GM04503 (cell line): ENCODE results near the gene ETNK2.
"Not testable (repeated sequence)": the region's sequence is repeated elsewhere in the genome, so short reads cannot be mapped to it uniquely, and the experiment has no call there.

Experiments used
- DNase-seq: peaks from one replicate; pipeline ENCODE4 v3.0.0-alpha.2; 2012; ENCODE audit warnings: low read depth

The ETNK2 gene

DNA sequence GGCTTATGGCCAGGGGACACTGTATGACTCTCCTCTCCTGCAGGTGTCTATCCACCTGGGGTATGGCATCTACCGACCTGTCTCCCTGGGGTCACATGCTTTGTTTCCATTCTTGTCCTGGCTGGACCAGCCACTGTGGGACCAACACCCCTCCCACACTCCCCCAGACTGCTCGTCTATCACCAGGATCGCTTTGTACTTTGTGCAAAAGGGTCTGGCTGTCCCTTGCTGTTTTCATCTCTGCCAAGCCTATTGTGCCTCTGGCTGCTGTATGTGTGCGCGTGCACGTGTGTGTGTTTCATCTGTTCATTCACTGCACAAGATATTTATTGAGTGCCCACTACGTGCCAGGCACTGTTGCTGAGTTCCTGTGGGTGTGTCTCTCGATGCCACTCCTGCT is 25.5 kb downstream of the ETNK2 start:
- DNase-seq: no peak

GRCh38 chr1:204125759-204126351 is 26.0 kb downstream of the ETNK2 start:
- DNase-seq: no peak

DNA sequence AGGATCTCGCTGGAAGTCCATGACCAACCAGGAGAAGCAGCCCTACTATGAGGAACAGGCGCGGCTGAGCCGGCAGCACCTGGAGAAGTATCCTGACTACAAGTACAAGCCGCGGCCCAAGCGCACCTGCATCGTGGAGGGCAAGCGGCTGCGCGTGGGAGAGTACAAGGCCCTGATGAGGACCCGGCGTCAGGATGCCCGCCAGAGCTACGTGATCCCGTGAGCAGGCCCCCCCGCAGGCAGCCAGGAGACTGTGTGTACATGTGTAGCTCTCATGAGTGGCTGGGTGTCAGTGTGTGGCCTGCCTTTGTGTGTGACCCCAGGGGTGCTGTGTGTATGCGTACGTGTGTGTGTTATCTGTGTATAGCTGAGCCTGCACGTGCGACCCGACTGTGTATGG is 27.2 kb downstream of the ETNK2 start:
- no peak for DNase-seq

DNA sequence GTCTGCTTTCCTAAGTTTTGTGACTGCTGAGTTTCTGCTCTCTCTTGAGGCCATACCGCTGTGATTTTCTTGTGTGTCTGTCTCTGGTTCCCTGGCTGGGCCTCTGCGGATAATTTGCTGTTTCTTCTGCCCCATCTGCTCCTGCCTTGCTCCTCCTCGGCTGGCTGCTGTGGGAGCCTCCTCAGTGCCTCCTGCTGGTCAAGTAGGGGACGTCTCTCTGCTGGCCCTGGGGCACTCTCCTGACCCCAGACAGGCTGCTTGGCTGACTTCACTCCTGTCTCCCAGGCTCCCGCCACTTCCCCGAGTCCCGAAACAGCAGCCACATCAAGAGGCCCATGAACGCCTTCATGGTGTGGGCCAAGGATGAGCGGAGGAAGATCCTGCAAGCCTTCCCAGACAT is 28.5 kb downstream of the ETNK2 start:
- no peak for DNase-seq

GRCh38 chr1:204121840-204122555 is 29.8 kb downstream of the ETNK2 start:
- DNase-seq: no peak

GRCh38 chr1:204116539-204116938 is 35.3 kb downstream of the ETNK2 start:
- no peak for DNase-seq

DNA sequence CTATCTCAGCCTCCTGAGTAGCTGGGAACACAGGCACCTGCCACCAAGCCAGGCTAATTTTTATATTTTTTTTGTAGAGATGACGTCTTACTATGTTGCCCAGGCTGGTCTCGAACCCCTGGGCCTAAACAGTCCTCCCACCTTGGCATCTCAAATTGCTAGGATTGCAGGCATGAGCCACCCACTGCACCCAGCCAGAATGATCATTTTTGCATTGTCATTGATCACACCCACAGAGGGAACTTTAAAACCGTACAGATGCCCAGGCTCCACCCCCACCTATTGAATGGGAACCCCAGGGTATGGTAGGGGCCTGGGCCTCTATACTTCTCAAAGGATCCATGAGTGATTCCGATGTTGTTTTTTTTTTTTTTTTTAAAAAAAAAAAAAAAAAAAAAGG is 36.7 kb downstream of the ETNK2 start:
- DNase-seq: no peak

- no peak for DNase-seq
These were observed 37.2 kb downstream of the ETNK2 start for GRCh38 chr1:204114606-204115005.

- no peak for DNase-seq
These were observed 37.9 kb downstream of the ETNK2 start for GRCh38 chr1:204113896-204114295.

GRCh38 chr1:204112876-204113730 is 38.7 kb downstream of the ETNK2 start:
- no peak for DNase-seq

GRCh38 chr1:204110894-204111633 is 40.8 kb downstream of the ETNK2 start:
- no peak for DNase-seq

- no peak for DNase-seq
These were observed 43.3 kb downstream of the ETNK2 start for GRCh38 chr1:204108312-204109141.

- no peak for DNase-seq
These were observed 44.0 kb downstream of the ETNK2 start for GRCh38 chr1:204107892-204108291.

- DNase-seq: no peak
These were observed 45.0 kb downstream of the ETNK2 start for GRCh38 chr1:204106825-204107224.

DNA sequence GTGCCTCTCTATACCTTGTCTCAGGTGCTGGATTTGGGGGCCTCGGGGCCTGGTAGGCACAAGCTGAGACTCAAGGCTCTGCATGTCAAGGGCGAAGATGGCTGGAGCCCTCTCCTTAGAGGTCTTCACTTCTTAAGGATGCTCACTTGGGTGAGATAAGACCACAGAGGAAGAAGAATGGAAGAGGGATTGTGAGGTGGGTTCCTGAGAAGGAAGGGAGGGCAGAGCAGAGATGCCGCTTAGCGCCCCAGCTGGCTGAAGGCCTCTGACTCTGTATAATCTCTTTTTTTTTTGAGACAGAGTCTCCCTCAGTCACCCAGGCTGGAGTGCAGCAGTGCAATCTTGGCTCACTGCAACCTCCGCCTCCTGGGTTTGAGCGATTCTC is 46.7 kb downstream of the ETNK2 start:
- no peak for DNase-seq

GRCh38 chr1:204104331-204105130 is 47.3 kb downstream of the ETNK2 start:
- DNase-seq: no peak

DNA sequence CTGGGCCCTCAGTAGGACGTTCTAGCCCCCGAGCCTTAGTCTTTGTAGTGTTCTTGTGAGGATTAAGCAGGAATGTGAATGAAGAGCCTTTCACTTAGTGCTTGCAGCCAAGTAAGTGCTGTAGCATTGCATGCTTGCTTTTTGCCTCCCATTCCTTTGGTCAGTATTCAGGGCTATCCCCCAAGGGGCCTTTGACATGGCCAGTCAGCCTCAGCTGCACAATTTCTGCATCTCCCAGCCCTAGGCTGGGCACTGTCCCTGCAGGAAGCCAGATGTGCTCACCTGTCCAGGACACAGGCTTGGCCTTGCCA is 48.5 kb downstream of the ETNK2 start:
- no peak for DNase-seq

DNA sequence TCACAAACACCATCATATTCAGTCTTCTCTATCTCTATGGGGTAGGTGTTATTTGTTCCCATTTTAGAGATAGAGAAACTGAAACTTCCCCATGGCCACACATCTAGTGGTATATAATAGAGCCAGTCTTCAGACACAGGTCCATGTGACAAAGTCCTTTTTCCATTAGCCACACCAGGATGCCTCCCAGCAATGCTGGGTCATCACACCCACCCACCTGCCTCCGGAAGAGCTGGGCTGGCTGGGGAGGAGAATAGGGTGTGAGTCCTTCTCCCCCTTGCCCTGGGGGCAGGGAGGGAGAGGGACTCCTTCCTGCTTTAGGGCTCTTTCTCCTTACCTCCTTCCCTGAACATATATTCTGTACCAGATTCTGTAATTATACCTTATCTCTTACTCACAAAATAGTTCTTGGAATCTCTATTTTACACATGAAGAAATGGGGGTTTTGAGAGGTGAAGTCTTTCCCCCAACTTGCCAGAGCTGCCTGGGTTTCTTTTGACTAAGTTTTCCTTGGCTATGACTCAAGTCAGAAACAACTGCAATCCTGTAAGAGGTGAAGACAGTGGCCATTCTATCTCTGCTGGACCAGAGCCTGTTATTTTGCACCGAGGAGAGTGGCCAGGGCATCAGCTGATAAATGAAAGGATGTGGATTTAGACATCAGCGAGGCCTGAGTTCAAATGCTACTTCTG is 49.0 kb downstream of the ETNK2 start:
- no peak for DNase-seq

- DNase-seq: no peak
These were observed 49.7 kb downstream of the ETNK2 start for GRCh38 chr1:204102029-204102611.

DNA sequence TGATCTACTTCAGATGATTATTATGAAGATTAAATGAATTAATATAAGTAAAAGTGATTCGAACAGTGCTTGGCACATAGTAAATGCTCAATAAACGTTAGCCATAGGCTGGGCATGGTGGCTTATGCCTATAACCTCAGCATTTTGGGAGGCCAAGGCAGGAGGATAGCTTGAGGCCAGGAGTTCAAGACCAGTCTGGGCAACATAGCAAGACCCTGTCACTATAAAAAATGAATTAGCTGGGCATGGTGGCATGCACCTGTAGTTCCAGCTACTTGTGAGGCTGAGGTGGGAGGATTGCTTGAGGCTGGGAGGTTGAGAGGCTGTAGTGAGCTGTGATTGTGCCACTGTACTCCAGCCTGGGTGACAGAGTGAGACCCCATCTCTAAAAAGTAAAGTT is 52.1 kb downstream of the ETNK2 start:
- not testable (repeated sequence) for DNase-seq
